ELR (cell line): Measurements from ENCODE around the gene FBLN2.

Experiments
- DNase-seq: peaks from one replicate; pipeline ENCODE4 v3.0.0-alpha.2; 2015; ENCODE audit warnings: low read depth

The FBLN2 gene

GRCh38 chr3:13605555-13605954 lies 56.6 kb downstream of the FBLN2 start:
- DNase-seq, result no peak

- no peak for DNase-seq
Observed at GRCh38 chr3:13607821-13608597, 59.1 kb downstream of the FBLN2 start.

- no peak for DNase-seq
Observed at GRCh38 chr3:13608969-13609725, 60.2 kb downstream of the FBLN2 start.

GRCh38 chr3:13610006-13610570 lies 61.2 kb downstream of the FBLN2 start:
- DNase-seq, result no peak

GRCh38 chr3:13611221-13611620 lies 62.3 kb downstream of the FBLN2 start:
- no peak for DNase-seq

GRCh38 chr3:13612829-13613228 lies 63.9 kb downstream of the FBLN2 start:
- DNase-seq, result no peak

- DNase-seq, result no peak
Observed at GRCh38 chr3:13613343-13614190, 64.6 kb downstream of the FBLN2 start.

- no peak for DNase-seq
Observed at GRCh38 chr3:13614607-13615006, 65.7 kb downstream of the FBLN2 start.

GRCh38 chr3:13615019-13615528 lies 66.1 kb downstream of the FBLN2 start:
- no peak for DNase-seq

- no peak for DNase-seq
Observed at GRCh38 chr3:13616359-13616758, 67.4 kb downstream of the FBLN2 start.

- no peak for DNase-seq
Observed at GRCh38 chr3:13617097-13617738, 68.3 kb downstream of the FBLN2 start.

- no peak for DNase-seq
Observed at GRCh38 chr3:13617981-13618380, 69.1 kb downstream of the FBLN2 start.

- no peak for DNase-seq
Observed at GRCh38 chr3:13618836-13619235, 69.9 kb downstream of the FBLN2 start.

GRCh38 chr3:13619661-13620230 lies 70.8 kb downstream of the FBLN2 start:
- no peak for DNase-seq

- DNase-seq, result no peak
Observed at GRCh38 chr3:13620281-13620680, 71.4 kb downstream of the FBLN2 start.

- no peak for DNase-seq
Observed at GRCh38 chr3:13620776-13621365, 71.9 kb downstream of the FBLN2 start.

- DNase-seq, result no peak
Observed at GRCh38 chr3:13621381-13622221, 72.7 kb downstream of the FBLN2 start.

- no peak for DNase-seq
Observed at GRCh38 chr3:13622356-13622755, 73.4 kb downstream of the FBLN2 start.

- no peak for DNase-seq
Observed at GRCh38 chr3:13623101-13623654, 74.3 kb downstream of the FBLN2 start.
